ENCODE measurements around the gene HOXA10. TPM values are rescaled to one million over a fixed set of nuclear protein-coding genes. Genes with fewer than 3 reads are reported as not detected.

The HOXA10 gene
- total and polyA plus RNA-seq, 7 donors: 0.81 to 77.5 (median 25.6) TPM; not detected in 1

- ATAC-seq: no peak
- intact Hi-C loops (cut with DNase I): no loop called here
- DNase-seq: no peak
- TF ChIP-seq CTCF (IDR thresholded peaks at IDR 0.05): no peak
- no peak overlapping the region for H3K4me3 ChIP-seq
- 80 to 93% (median 82%) methylated on average over 1 of the region's 1 CpG for WGBS, 3 donors
- peaks cover 34% of the 10 kb centered on the region for H3K4me1 ChIP-seq
- H3K9me3 ChIP-seq: no peaks in the 10 kb centered on the region
- H3K27ac ChIP-seq: peak overlapping the region; percentile 64
- no peaks in the 10 kb centered on the region for H3K27me3 ChIP-seq (ENCODE audit: insufficient read depth in 3 of 3, low read length in 2 of 3)
- peaks cover 0 to 13% of the 10 kb centered on the region in 2 donors for H3K36me3 ChIP-seq (ENCODE audit: insufficient read depth in 1 of 2, low read depth in 1 of 2)
Measured at GRCh38 chr7:27138472-27138871, 35.6 kb downstream of the HOXA10 start.

GRCh38 chr7:27137640-27138315, 36.3 kb downstream of the HOXA10 start:
- peaks cover 41% of the 10 kb centered on the region for H3K4me1 ChIP-seq
- H3K4me3 ChIP-seq: no peak overlapping the region
- H3K27me3 ChIP-seq (ENCODE audit: insufficient read depth in 3 of 3, low read length in 2 of 3): no peaks in the 10 kb centered on the region
- intact Hi-C loops (cut with DNase I): no loop called here
- peak overlapping the region; percentile 64 for H3K27ac ChIP-seq
- WGBS, 3 donors: 64 to 91% (median 74%) methylated on average over 2 of the region's 2 CpGs
- peaks cover 0 to 7% of the 10 kb centered on the region in 2 donors for H3K36me3 ChIP-seq (ENCODE audit: insufficient read depth in 1 of 2, low read depth in 1 of 2)
- ATAC-seq (no peak), DNase-seq (no peak)
- TF ChIP-seq CTCF (IDR thresholded peaks at IDR 0.05): no peak
- H3K9me3 ChIP-seq: no peaks in the 10 kb centered on the region

DNA sequence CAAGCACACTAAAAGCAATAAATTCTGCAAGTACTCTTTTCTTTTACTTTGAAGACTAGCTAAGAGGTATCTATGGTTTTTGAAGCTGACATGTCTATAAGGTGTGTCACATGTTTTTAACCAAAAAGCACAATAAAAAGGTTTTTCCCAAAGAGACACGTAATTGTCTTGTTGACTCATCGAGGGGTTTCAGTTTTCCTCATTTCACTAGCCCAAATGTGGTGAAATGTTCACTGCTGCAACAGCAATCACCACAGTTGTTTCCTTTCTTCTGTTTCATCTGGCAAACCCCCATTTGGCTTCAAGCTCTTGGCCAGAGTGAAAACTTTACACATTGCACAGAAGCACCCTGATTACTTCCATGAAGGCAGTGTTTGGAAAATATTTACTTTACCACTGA, 39.7 kb downstream of the HOXA10 start:
- intact Hi-C loops (cut with DNase I): no loop called here
- DNase-seq: no peak
- H3K4me3 ChIP-seq: peak overlapping the region; percentile 28
- TF ChIP-seq CTCF (IDR thresholded peaks at IDR 0.05): no peak
- no peaks in the 10 kb centered on the region for H3K27me3 ChIP-seq (ENCODE audit: insufficient read depth in 3 of 3, low read length in 2 of 3)
- no peaks in the 10 kb centered on the region for H3K9me3 ChIP-seq
- H3K36me3 ChIP-seq (ENCODE audit: insufficient read depth in 1 of 2, low read depth in 1 of 2): no peaks in the 10 kb centered on the region
- H3K4me1 ChIP-seq: peaks cover 56% of the 10 kb centered on the region
- H3K27ac ChIP-seq: peak overlapping the region; percentile 69
- WGBS, 3 donors: 2 to 5% (median 3%) methylated on average over 2 of the region's 2 CpGs
- ATAC-seq: peak in 1 of 4 donors; percentile 47

DNA sequence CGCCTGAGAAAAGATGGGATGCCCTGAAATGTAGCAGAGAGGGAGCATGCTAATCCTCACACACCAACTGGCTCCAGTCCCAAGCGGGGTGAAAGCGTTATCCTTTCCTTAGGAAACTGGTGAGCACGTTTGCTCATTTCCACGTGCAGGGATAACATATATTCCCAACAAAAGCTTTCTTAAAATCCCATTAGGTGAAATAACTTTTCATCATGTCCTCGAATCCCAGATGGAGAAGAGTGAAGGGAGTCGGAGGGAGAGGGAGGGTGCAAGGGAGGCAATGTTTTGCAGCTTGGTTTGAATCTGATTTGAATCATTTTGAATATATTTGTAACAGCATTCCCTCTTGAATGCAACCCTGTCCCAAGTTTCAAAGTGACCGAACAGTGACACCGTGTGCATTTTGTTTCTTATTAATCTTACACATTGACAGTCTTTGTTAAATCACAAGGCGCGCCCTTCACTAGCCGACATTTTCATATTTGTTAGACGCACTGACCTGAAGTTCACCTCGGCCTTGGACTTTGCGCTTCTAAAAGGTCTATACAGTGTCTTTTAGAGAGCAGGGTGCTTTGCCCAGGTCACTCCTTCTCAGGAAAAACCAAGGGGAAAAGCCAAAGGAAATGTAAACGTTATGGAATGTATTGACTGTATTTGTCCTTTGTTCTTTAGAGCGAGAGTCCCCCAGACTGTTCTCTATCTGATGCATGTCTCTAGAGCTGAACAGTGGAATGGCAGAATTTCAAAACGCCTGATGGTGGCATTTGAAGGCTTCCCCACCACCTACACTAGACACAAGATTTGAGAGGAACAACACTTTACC, 40.5 kb downstream of the HOXA10 start:
- 56 to 63% (median 59%) methylated on average over 18 of the region's 18 CpGs for WGBS, 3 donors

More for the DNA sequence above, 40.5 kb downstream of the HOXA10 start:
- Histone ChIP-seq H3K4me1 (peaks cover 62% of the 10 kb centered on the region), H3K36me3 (ENCODE audit: insufficient read depth in 1 of 2, low read depth in 1 of 2) (no peaks in the 10 kb centered on the region), H3K4me3 (peak overlapping the region; percentile 28), H3K27me3 (ENCODE audit: insufficient read depth in 3 of 3, low read length in 2 of 3) (no peaks in the 10 kb centered on the region), H3K9me3 (no peaks in the 10 kb centered on the region), H3K27ac (peak overlapping the region; percentile 69)
- ATAC-seq (no peak), DNase-seq (no peak)
- intact Hi-C loops (cut with DNase I): no loop called here
- TF ChIP-seq CTCF (IDR thresholded peaks at IDR 0.05): no peak
